WI38 (cell line): Measurements from ENCODE around the gene RHOJ.

ENCODE experiments used
- H3K4me3 ChIP-seq: 2 replicates; pipeline ENCODE4 v1.5.1; 2011; ENCODE audit warnings: low read depth, mild to moderate bottlenecking, control low read depth, low read length
- CTCF ChIP-seq: IDR thresholded peaks from 2 replicates; pipeline ENCODE4 v1.5.1; 2012; ENCODE audit warnings: low read depth, mild to moderate bottlenecking, control low read depth, low read length

The RHOJ gene

GRCh38 chr14:63174760-63175191 lies 29.5 kb upstream of the RHOJ start:
- H3K4me3 ChIP-seq: no peak overlapping the region
- 0 out of 2 replicates have a peak, but pooled peaks have one; percentile 7 for TF ChIP-seq CTCF

- TF ChIP-seq CTCF: no peak
- no peak overlapping the region for H3K4me3 ChIP-seq
These were observed 28.7 kb upstream of the RHOJ start for GRCh38 chr14:63175531-63175930.

- no peak for TF ChIP-seq CTCF
These were observed 25.3 kb upstream of the RHOJ start for GRCh38 chr14:63178912-63179311.

GRCh38 chr14:63179383-63179782 lies 24.9 kb upstream of the RHOJ start:
- H3K4me3 ChIP-seq: no peak overlapping the region
- no peak for TF ChIP-seq CTCF

More at GRCh38 chr14:63178912-63179311, 25.3 kb upstream of the RHOJ start:
- no peak overlapping the region for H3K4me3 ChIP-seq

GRCh38 chr14:63180011-63180410 lies 24.2 kb upstream of the RHOJ start:
- H3K4me3 ChIP-seq: no peak overlapping the region
- no peak for TF ChIP-seq CTCF

GRCh38 chr14:63182968-63183367 lies 21.3 kb upstream of the RHOJ start:
- no peak overlapping the region for H3K4me3 ChIP-seq
- no peak for TF ChIP-seq CTCF

GRCh38 chr14:63186453-63186852 lies 17.8 kb upstream of the RHOJ start:
- H3K4me3 ChIP-seq: no peak overlapping the region
- TF ChIP-seq CTCF: no peak
